ENCODE measurements around the gene CDH4.

GRCh38 chr20:61478094-61478493 is 226.0 kb downstream of the CDH4 start:
- TF ChIP-seq TAF1 (IDR thresholded peaks at IDR 0.05; ENCODE audit: low read depth) (no peak), CEBPB (IDR thresholded peaks at IDR 0.05) (no peak), MAX (IDR thresholded peaks at IDR 0.05) (no peak), CREB1 (IDR thresholded peaks at IDR 0.05; ENCODE audit: low read depth) (no peak), REST (IDR thresholded peaks at IDR 0.05; ENCODE audit: low read depth) (no peak), EGR1 (IDR thresholded peaks at IDR 0.05) (no peak), USF1 (IDR thresholded peaks at IDR 0.05) (no peak)

Data from Ishikawa (cell line).